DOHH2 (cell line): Measurements from ENCODE around the gene ACIN1.

ENCODE experiments used
- CTCF ChIP-seq: fragments of 200-600 bp; sonication (generic); IDR thresholded peaks from one replicate; pipeline ENCODE4 v1.5.1; 2014; ENCODE audit warnings: antibody characterized with exemption, mild to moderate bottlenecking, low read depth, low read length; ENCODE audit not compliant: poor library complexity, severe bottlenecking
- EZH2phosphoT487 ChIP-seq: fragments of 200-600 bp; sonication (generic); IDR thresholded peaks from 2 replicates; pipeline ENCODE4 v1.6.1; 2017; ENCODE audit warnings: borderline replicate concordance, mild to moderate bottlenecking, antibody characterized with exemption, low read length, moderate library complexity, mixed read lengths

GRCh38 chr14:23139874-23140273 is 44.9 kb upstream of the ACIN1 start:
- no peak for TF ChIP-seq CTCF
- TF ChIP-seq EZH2phosphoT487: no peak
